CD4-positive, alpha-beta T cell treated with Interleukin-1 beta for 1 hour (primary cell): ENCODE measurements around the gene TTC9C.
"Not testable (repeated sequence)": the region's sequence is repeated elsewhere in the genome, so short reads cannot be mapped to it uniquely, and the experiment has no call there.

Experiments
- DNase-seq, 2 donors: peaks; one replicate each; pipeline ENCODE4 v3.0.0-alpha.2; 2020 to 2022

The TTC9C gene

GRCh38 chr11:62728171-62728988 lies at the start of gene TTC9C:
TTC9C (plus strand) TSS chr11:62728486; CDS start chr11:62728849, 363 bp downstream.
- peak; percentile 81 to 83 for DNase-seq

- peak; percentile 85 to 87 for DNase-seq
Observed at GRCh38 chr11:62678770-62679696, 49.3 kb upstream of the TTC9C start, which contains the start of gene UBXN1. UBXN1 (minus strand) TSS chr11:62679073; CDS start chr11:62678923, 150 bp downstream.

- peak; percentile 21 to 60 for DNase-seq
Observed at GRCh38 chr11:62680825-62681240, 47.5 kb upstream of the TTC9C start.

- DNase-seq: no peak
Observed at GRCh38 chr11:62682518-62682917, 45.8 kb upstream of the TTC9C start.

- no peak for DNase-seq
Observed at GRCh38 chr11:62687508-62688396, 40.5 kb upstream of the TTC9C start.

GRCh38 chr11:62688491-62688890 lies 39.8 kb upstream of the TTC9C start:
- DNase-seq: no peak

GRCh38 chr11:62689421-62690183 lies 38.7 kb upstream of the TTC9C start, which contains the start of gene LRRN4CL:
LRRN4CL (minus strand) TSS chr11:62689530; CDS start chr11:62688508, 1,022 bp downstream.
- no peak for DNase-seq

GRCh38 chr11:62693624-62694023 lies 34.7 kb upstream of the TTC9C start:
- not testable (repeated sequence) for DNase-seq

GRCh38 chr11:62694455-62695167 lies 33.7 kb upstream of the TTC9C start:
- peak; percentile 78 to 83 for DNase-seq

GRCh38 chr11:62702246-62702645 lies 26.0 kb upstream of the TTC9C start:
- peak in 1 of 2 donors; percentile 36 for DNase-seq

- DNase-seq: not testable (repeated sequence)
Observed at GRCh38 chr11:62703921-62704320, 24.4 kb upstream of the TTC9C start.

- DNase-seq: no peak
Observed at GRCh38 chr11:62705413-62705812, 22.9 kb upstream of the TTC9C start.

GRCh38 chr11:62705880-62706849 lies 22.1 kb upstream of the TTC9C start:
- peak; percentile 94 for DNase-seq

GRCh38 chr11:62706850-62707247 lies 21.4 kb upstream of the TTC9C start:
- DNase-seq: no peak

GRCh38 chr11:62707277-62707861 lies 20.9 kb upstream of the TTC9C start, which contains the start of the genes BSCL2 and GNG3:
BSCL2 (minus strand) TSS chr11:62707424; CDS start chr11:62707195, 229 bp downstream.
GNG3 (plus strand) TSS chr11:62707676; CDS start chr11:62708296, 620 bp downstream.
- no peak for DNase-seq

GRCh38 chr11:62708392-62708791 lies 19.9 kb upstream of the TTC9C start:
- no peak for DNase-seq

- DNase-seq: peak; percentile 48 to 56
Observed at GRCh38 chr11:62708793-62709192, 19.5 kb upstream of the TTC9C start.

GRCh38 chr11:62709247-62710000 lies 18.9 kb upstream of the TTC9C start:
- peak; percentile 98 for DNase-seq
